ENCODE data around the gene HERPUD2. TPM values are rescaled to one million over a fixed set of nuclear protein-coding genes. Genes with fewer than 3 reads are reported as not detected.
"Not testable (repeated sequence)": the region's sequence is repeated elsewhere in the genome, so short reads cannot be mapped to it uniquely, and the experiment has no call there.

The HERPUD2 gene
- total and polyA plus RNA-seq, 11 donors, result 6.4 to 26.3 (median 16.5) TPM

- H3K27ac ChIP-seq, result peak overlapping the region in 6 of 12 donors; percentile 5 to 61 (median 16)
- ATAC-seq, result no peak
Observed at GRCh38 chr7:35691827-35692307, 3.1 kb downstream of the HERPUD2 start.

GRCh38 chr7:35691366-35691765, 3.6 kb downstream of the HERPUD2 start:
- no peaks in the 10 kb centered on the region for H3K9me3 ChIP-seq
- H3K36me3 ChIP-seq, result peaks cover 0 to 12% (median 0%) of the 10 kb centered on the region in 9 donors
- 76 to 80% (median 80%) methylated on average over 1 of the region's 1 CpG for WGBS, 4 donors
- H3K27ac ChIP-seq, result peak overlapping the region in 1 of 12 donors; percentile 61
- DNase-seq (no peak), ATAC-seq (no peak)
- H3K4me1 ChIP-seq, result peaks cover 6 to 82% (median 73%) of the 10 kb centered on the region in 12 donors
- H3K4me3 ChIP-seq, result peak overlapping the region in 10 of 12 donors; percentile 23 to 98 (median 90)
- H3K27me3 ChIP-seq, result no peaks in the 10 kb centered on the region
- TF ChIP-seq CTCF (IDR thresholded peaks at IDR 0.05), result no peak
- TF ChIP-seq POLR2A (IDR thresholded peaks at IDR 0.05), result no peak
- intact Hi-C loops (cut with DNase I), result loop anchor here in 1 of 10 donors (10.0 kb wide), 2 partner anchors 47 to 613 kb away; no protein-coding TSS in a partner anchor

More at GRCh38 chr7:35691827-35692307, 3.1 kb downstream of the HERPUD2 start:
- Histone ChIP-seq H3K27me3 (no peaks in the 10 kb centered on the region), H3K36me3 (peaks cover 0 to 12% (median 0%) of the 10 kb centered on the region in 9 donors), H3K4me3 (peak overlapping the region in 10 of 12 donors; percentile 23 to 98 (median 90)), H3K4me1 (peaks cover 6 to 83% (median 73%) of the 10 kb centered on the region in 12 donors), H3K9me3 (no peaks in the 10 kb centered on the region)
- intact Hi-C loops (cut with DNase I), result loop anchor here in 1 of 10 donors (10.0 kb wide), 2 partner anchors 47 to 613 kb away; no protein-coding TSS in a partner anchor
- TF ChIP-seq CTCF (IDR thresholded peaks at IDR 0.05) (no peak), POLR2A (IDR thresholded peaks at IDR 0.05) (no peak)
- 36 to 42% (median 40%) methylated on average over 6 of the region's 6 CpGs for WGBS, 4 donors
- peak in 2 of 5 donors; percentile 21 to 40 for DNase-seq

- intact Hi-C loops (cut with DNase I), result loop anchor here in 1 of 10 donors (10.0 kb wide), 2 partner anchors 46 to 614 kb away; no protein-coding TSS in a partner anchor
- peaks cover 6 to 75% (median 66%) of the 10 kb centered on the region in 12 donors for H3K4me1 ChIP-seq
- WGBS, 4 donors, result 88 to 92% (median 90%) methylated on average over 10 of the region's 10 CpGs
- DNase-seq, ATAC-seq, H3K9me3 ChIP-seq, H3K27me3 ChIP-seq: not testable (repeated sequence)
- H3K36me3 ChIP-seq, result peaks cover 0 to 12% (median 0%) of the 10 kb centered on the region in 9 donors
- peak overlapping the region in 1 of 12 donors; percentile 61 for H3K27ac ChIP-seq
- H3K4me3 ChIP-seq, result peak overlapping the region in 4 of 12 donors; percentile 0 to 98 (median 49)
Observed at GRCh38 chr7:35690614-35691013, 4.3 kb downstream of the HERPUD2 start.

- intact Hi-C loops (cut with DNase I), result no loop called here
- TF ChIP-seq CTCF (IDR thresholded peaks at IDR 0.05) (no peak), POLR2A (IDR thresholded peaks at IDR 0.05) (no peak)
- H3K4me3 ChIP-seq, result no peak overlapping the region
- ATAC-seq, result no peak
- H3K27ac ChIP-seq, result no peak overlapping the region
- DNase-seq, result no peak
- H3K4me1 ChIP-seq, result peaks cover 3 to 52% (median 36%) of the 10 kb centered on the region in 12 donors
- WGBS, 4 donors, result 95 to 98% (median 97%) methylated on average over 5 of the region's 5 CpGs
- H3K9me3 ChIP-seq, result peaks cover 0 to 10% (median 0%) of the 10 kb centered on the region in 12 donors
- H3K36me3 ChIP-seq, result peaks cover 0 to 20% (median 11%) of the 10 kb centered on the region in 9 donors
- no peaks in the 10 kb centered on the region for H3K27me3 ChIP-seq
Observed at GRCh38 chr7:35685781-35686180, 9.2 kb downstream of the HERPUD2 start.

Data from heart left ventricle (tissue), 16 donors.